NCI-H226 (cell line): ENCODE data around the gene UGT1A1.

ENCODE experiments used
- DNase-seq: peaks from one replicate; pipeline ENCODE4 v3.0.0-alpha.2; 2015

The UGT1A1 gene

GRCh38 chr2:233818639-233819621 is 58.9 kb downstream of the UGT1A1 start:
- DNase-seq = no peak

GRCh38 chr2:233819884-233820773 is 60.1 kb downstream of the UGT1A1 start:
- no peak for DNase-seq

- no peak for DNase-seq
These were observed 60.7 kb downstream of the UGT1A1 start for GRCh38 chr2:233820774-233821105.

GRCh38 chr2:233821196-233821595 is 61.1 kb downstream of the UGT1A1 start:
- DNase-seq = no peak

- no peak for DNase-seq
These were observed 61.6 kb downstream of the UGT1A1 start for GRCh38 chr2:233821709-233822100.

- DNase-seq = no peak
These were observed 62.2 kb downstream of the UGT1A1 start for GRCh38 chr2:233822101-233822771.
